Measurements from ENCODE around the gene OR52N1. TPM values are rescaled to one million over a fixed set of nuclear protein-coding genes. Genes with fewer than 3 reads are reported as not detected.

Gene OR52N1
- total and polyA plus RNA-seq, 2 experiments from 2014 or later, result not detected

GRCh38 chr11:5808500-5809121 is 17.5 kb upstream of the OR52N1 start, which contains the start of gene OR52N2:
TSS of gene OR52N2 (plus strand) at chr11:5808924. CDS start at chr11:5820336, 11,412 bp downstream.
- H3K9ac ChIP-seq, result peak within 1 kb of the TSS; percentile 63
- peak within 1 kb of the TSS; percentile 85 for H2AFZ ChIP-seq
- 6 to 8% methylated on average over 24 of the region's 24 CpGs for WGBS, 2 experiments (ENCODE audit: low coverage in 1 of 2, low lambda C conversion rate in 2 of 2, missing lambda C conversion rate in 2 of 2)
- in situ Hi-C loops (cut with MboI), result loop anchor here (10.0 kb wide), 1 partner anchor 324 kb away; the partner anchor contains the start of gene OR52D1
- H3K9me2 ChIP-seq (ENCODE audit: insufficient read depth), result no peaks in the 10 kb centered on the region
- H3K79me2 ChIP-seq (ENCODE audit: insufficient read depth), result no peaks in the 10 kb centered on the region
- no peaks in the 10 kb centered on the region for H3K4me1 ChIP-seq (ENCODE audit: insufficient read depth)
- H4K20me1 ChIP-seq (ENCODE audit: insufficient read depth), result no peaks in the 10 kb centered on the region
- 0 out of 2 replicates have a peak, but pooled peaks cover 5% of the 10 kb centered on the region for H3K27me3 ChIP-seq (replicated peaks; ENCODE audit: insufficient read depth)
- H3K27ac ChIP-seq, result no peak within 1 kb of the TSS
- TF ChIP-seq EZH2 (IDR thresholded peaks at IDR 0.05; ENCODE audit: insufficient read depth, poor library complexity, severe bottlenecking) (no peak), EZH2phosphoT487 (IDR thresholded peaks at IDR 0.05; ENCODE audit: insufficient read depth, low read depth) (no peak)
- H3F3A ChIP-seq (ENCODE audit: insufficient read depth), result no peaks in the 10 kb centered on the region
- no peaks in the 10 kb centered on the region for H3K9me3 ChIP-seq (ENCODE audit: low read depth)
- peak; percentile 81 for DNase-seq
- no peaks in the 10 kb centered on the region for H3K36me3 ChIP-seq (ENCODE audit: low read depth)
- H3K4me2 ChIP-seq (ENCODE audit: unreplicated experiment), result peak within 1 kb of the TSS; percentile 99
- peak within 1 kb of the TSS; percentile 80 for H3K4me3 ChIP-seq

- Histone ChIP-seq H4K20me1 (ENCODE audit: insufficient read depth) (no peaks in the 10 kb centered on the region), H3F3A (ENCODE audit: insufficient read depth) (no peaks in the 10 kb centered on the region), H3K79me2 (ENCODE audit: insufficient read depth) (no peaks in the 10 kb centered on the region), H3K36me3 (ENCODE audit: low read depth) (no peaks in the 10 kb centered on the region), H3K9me2 (ENCODE audit: insufficient read depth) (no peaks in the 10 kb centered on the region), H3K9ac (no peak overlapping the region), H3K4me1 (ENCODE audit: insufficient read depth) (no peaks in the 10 kb centered on the region), H3K4me2 (ENCODE audit: unreplicated experiment) (no peak overlapping the region), H3K27ac (no peak overlapping the region), H3K27me3 (replicated peaks; ENCODE audit: insufficient read depth) (0 out of 2 replicates have a peak, but pooled peaks cover 5% of the 10 kb centered on the region), H3K4me3 (no peak overlapping the region), H3K9me3 (ENCODE audit: low read depth) (no peaks in the 10 kb centered on the region), H2AFZ (no peak overlapping the region)
- TF ChIP-seq EZH2phosphoT487 (IDR thresholded peaks at IDR 0.05; ENCODE audit: insufficient read depth, low read depth), result no peak
- WGBS, 2 experiments (ENCODE audit: low coverage in 1 of 2, low lambda C conversion rate in 2 of 2, missing lambda C conversion rate in 2 of 2), result 69 to 77% methylated on average over 10 of the region's 10 CpGs
- no peak for DNase-seq
- in situ Hi-C loops (cut with MboI), result loop anchor here (10.0 kb wide), 1 partner anchor 323 kb away; the partner anchor contains the start of gene OR52D1
Observed at GRCh38 chr11:5807580-5807979, 16.5 kb upstream of the OR52N1 start.

GRCh38 chr11:5803982-5804381 is 12.9 kb upstream of the OR52N1 start:
- Histone ChIP-seq H3K9me2 (ENCODE audit: insufficient read depth) (no peaks in the 10 kb centered on the region), H3K9me3 (ENCODE audit: low read depth) (no peaks in the 10 kb centered on the region), H3K36me3 (ENCODE audit: low read depth) (no peaks in the 10 kb centered on the region), H3F3A (ENCODE audit: insufficient read depth) (no peaks in the 10 kb centered on the region), H3K9ac (no peak overlapping the region), H2AFZ (no peak overlapping the region), H3K4me2 (ENCODE audit: unreplicated experiment) (no peak overlapping the region), H3K4me3 (no peak overlapping the region), H3K27ac (no peak overlapping the region), H3K79me2 (ENCODE audit: insufficient read depth) (no peaks in the 10 kb centered on the region), H4K20me1 (ENCODE audit: insufficient read depth) (no peaks in the 10 kb centered on the region), H3K27me3 (replicated peaks; ENCODE audit: insufficient read depth) (0 out of 2 replicates have a peak, but pooled peaks cover 5% of the 10 kb centered on the region), H3K4me1 (ENCODE audit: insufficient read depth) (no peaks in the 10 kb centered on the region)
- no peak for TF ChIP-seq EZH2phosphoT487 (IDR thresholded peaks at IDR 0.05; ENCODE audit: insufficient read depth, low read depth)
- no peak for TF ChIP-seq EZH2 (IDR thresholded peaks at IDR 0.05; ENCODE audit: insufficient read depth, poor library complexity, severe bottlenecking)
- no peak for DNase-seq
- WGBS, 2 experiments (ENCODE audit: low coverage in 1 of 2, low lambda C conversion rate in 2 of 2, missing lambda C conversion rate in 2 of 2), result 71 to 74% methylated on average over 5 of the region's 5 CpGs
- in situ Hi-C loops (cut with MboI), result loop anchor here (10.0 kb wide), 1 partner anchor 319 kb away; the partner anchor contains the start of gene OR52D1

DNA sequence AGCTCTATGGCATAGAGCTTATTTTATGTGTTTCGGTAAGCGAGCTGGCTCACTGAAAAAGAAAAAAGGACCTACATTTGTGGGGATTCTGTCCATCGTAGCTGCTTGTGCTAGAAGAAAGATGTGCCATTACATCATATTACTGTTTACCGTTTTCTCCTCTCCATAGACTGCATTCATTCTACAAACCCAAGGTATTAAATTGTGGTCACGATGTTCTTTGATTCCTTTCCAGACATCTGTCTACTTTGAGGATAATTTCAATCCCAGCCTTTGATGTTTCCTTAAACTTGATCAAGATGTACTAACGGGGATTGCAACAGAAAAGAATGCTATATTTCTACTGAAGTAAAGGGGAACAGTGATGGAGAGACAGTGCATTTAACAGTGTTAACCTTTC is 5.5 kb upstream of the OR52N1 start:
- Histone ChIP-seq H3F3A (ENCODE audit: insufficient read depth) (no peaks in the 10 kb centered on the region), H3K9me3 (ENCODE audit: low read depth) (no peaks in the 10 kb centered on the region), H3K4me1 (ENCODE audit: insufficient read depth) (no peaks in the 10 kb centered on the region), H3K36me3 (ENCODE audit: low read depth) (no peaks in the 10 kb centered on the region), H3K9me2 (ENCODE audit: insufficient read depth) (peaks cover 5% of the 10 kb centered on the region; the same call in 1 of the 2 replicates), H3K4me3 (no peak overlapping the region), H3K27ac (no peak overlapping the region), H3K79me2 (ENCODE audit: insufficient read depth) (no peaks in the 10 kb centered on the region), H3K9ac (no peak overlapping the region), H3K27me3 (replicated peaks; ENCODE audit: insufficient read depth) (no peaks in the 10 kb centered on the region), H3K4me2 (ENCODE audit: unreplicated experiment) (no peak overlapping the region), H2AFZ (no peak overlapping the region), H4K20me1 (ENCODE audit: insufficient read depth) (no peaks in the 10 kb centered on the region)
- no peak for DNase-seq
- 6 to 10% methylated on average over 6 of the region's 6 CpGs for WGBS, 2 experiments (ENCODE audit: low coverage in 1 of 2, low lambda C conversion rate in 2 of 2, missing lambda C conversion rate in 2 of 2)
- TF ChIP-seq EZH2phosphoT487 (IDR thresholded peaks at IDR 0.05; ENCODE audit: insufficient read depth, low read depth), result no peak
- TF ChIP-seq EZH2 (IDR thresholded peaks at IDR 0.05; ENCODE audit: insufficient read depth, poor library complexity, severe bottlenecking), result no peak
- in situ Hi-C loops (cut with MboI), result no loop called here

Measured in GM23248 (cell line).